Suprapubic skin (tissue), 4 donors: ENCODE results near the gene PHACTR4. TPM values are rescaled to one million over a fixed set of nuclear protein-coding genes. Genes with fewer than 3 reads are reported as not detected.
A peak's percentile ranks its signal among the peaks of the same experiment; 100 is the strongest.
"Not testable (repeated sequence)": the region's sequence is repeated elsewhere in the genome, so short reads cannot be mapped to it uniquely, and the experiment has no call there.

ENCODE experiments used
- DNase-seq, 2 donors: peaks; one replicate each; pipeline ENCODE4 v3.0.0-alpha.2; 2019; ENCODE audit warnings: low spot score in 2 of 2
- H3K27ac ChIP-seq: fragments of 200-600 bp; sonication (generic); one replicate; pipeline ENCODE4 v1.5.1; 2019
- H3K27me3 ChIP-seq: fragments of 200-600 bp; sonication (generic); one replicate; pipeline ENCODE4 v1.5.1; 2019
- H3K36me3 ChIP-seq: fragments of 200-600 bp; sonication (generic); one replicate; pipeline ENCODE4 v1.5.1; 2019
- H3K4me1 ChIP-seq: fragments of 200-600 bp; sonication (generic); one replicate; pipeline ENCODE4 v1.5.1; 2019
- H3K4me3 ChIP-seq: fragments of 200-600 bp; sonication (generic); one replicate; pipeline ENCODE4 v1.5.1; 2019; ENCODE audit warnings: mild to moderate bottlenecking
- H3K9me3 ChIP-seq: fragments of 200-600 bp; sonication (generic); one replicate; pipeline ENCODE4 v1.5.1; 2019
- EP300 ChIP-seq: sonication (generic); formaldehyde crosslinking; IDR thresholded peaks from one replicate; pipeline ENCODE4 v1.6.1; 2017; ENCODE audit warnings: antibody characterized with exemption
- POLR2A ChIP-seq, 2 donors: fragments of 450-650 bp; IDR thresholded peaks; one replicate each; pipeline ENCODE4 v1.6.1; 2017; ENCODE audit warnings: antibody characterized with exemption in 2 of 2, mild to moderate bottlenecking in 2 of 2, moderate library complexity in 2 of 2
- POLR2AphosphoS5 ChIP-seq, 3 donors: sonication (generic); formaldehyde crosslinking; IDR thresholded peaks; one replicate each; pipeline ENCODE4 v1.6.1; 2017; ENCODE audit warnings: antibody characterized with exemption in 3 of 3
- WGBS: methylation state at CpG from one replicate; pipeline ENCODE4 v1.1.5; 2018; 5-methylcytosine and 5-hydroxymethylcytosine counted together
- total RNA-seq, 4 donors: library from RNA; depleted of rRNA; stranded (reverse); fragments of >200 nt; gene quantifications; one replicate each; pipeline ENCODE4 v1.1.0, GENCODE V29; 2016
- TF ChIP-seq, protein P1 (sequence below), 2 donors: fragments of 200-600 bp in 1 of 2; fragments of 450-650 bp in 1 of 2; sonication (generic) in 1 of 2; IDR thresholded peaks; one replicate each; pipeline ENCODE4 v1.5.1; 2016 to 2019; ENCODE audit warnings: antibody characterized with exemption in 2 of 2, mild to moderate bottlenecking in 1 of 2, moderate library complexity in 1 of 2

Gene PHACTR4
- total RNA-seq, 4 donors from 2014 or later: 29.0 to 64.2 (median 47.5) TPM

DNA sequence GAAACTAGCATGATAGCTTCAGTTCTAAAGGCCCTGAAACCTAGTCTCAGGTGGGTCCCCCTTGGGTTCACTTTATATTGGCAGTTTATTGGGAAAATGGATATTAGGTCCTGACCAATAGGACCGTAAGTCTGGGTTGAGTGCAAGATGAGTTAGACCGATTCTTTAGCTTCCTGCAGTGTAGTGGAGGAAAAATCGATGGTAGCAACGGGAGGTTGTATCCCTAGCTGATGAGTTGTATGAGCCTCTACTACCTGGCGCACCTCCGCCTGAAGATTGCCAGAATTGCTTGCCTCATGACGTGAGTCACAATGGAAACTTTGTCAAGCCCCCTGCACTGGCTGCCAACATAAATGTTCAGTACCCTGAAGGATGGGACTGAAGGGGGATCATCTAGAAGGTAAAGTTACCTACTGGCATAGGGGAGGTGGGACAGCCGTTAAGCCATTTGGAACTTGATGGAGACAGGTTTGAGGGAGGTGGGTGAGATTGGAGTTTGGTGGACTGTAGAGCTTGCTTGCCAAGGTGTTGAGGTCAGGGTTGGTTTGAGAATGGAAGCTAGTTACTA lies 140.2 kb downstream of the PHACTR4 start:
- 64% methylated on average over 8 of the region's 8 CpGs for WGBS
- Histone ChIP-seq H3K4me3 (no peak overlapping the region), H3K36me3 (peaks cover 62% of the 10 kb centered on the region), H3K27me3 (no peaks in the 10 kb centered on the region), H3K9me3 (no peaks in the 10 kb centered on the region), H3K27ac (peak overlapping the region; percentile 26), H3K4me1 (peaks cover 51% of the 10 kb centered on the region)
- no peak for DNase-seq
- no peak for TF ChIP-seq POLR2AphosphoS5 (IDR thresholded peaks at IDR 0.05)
- TF ChIP-seq, protein P1, sequence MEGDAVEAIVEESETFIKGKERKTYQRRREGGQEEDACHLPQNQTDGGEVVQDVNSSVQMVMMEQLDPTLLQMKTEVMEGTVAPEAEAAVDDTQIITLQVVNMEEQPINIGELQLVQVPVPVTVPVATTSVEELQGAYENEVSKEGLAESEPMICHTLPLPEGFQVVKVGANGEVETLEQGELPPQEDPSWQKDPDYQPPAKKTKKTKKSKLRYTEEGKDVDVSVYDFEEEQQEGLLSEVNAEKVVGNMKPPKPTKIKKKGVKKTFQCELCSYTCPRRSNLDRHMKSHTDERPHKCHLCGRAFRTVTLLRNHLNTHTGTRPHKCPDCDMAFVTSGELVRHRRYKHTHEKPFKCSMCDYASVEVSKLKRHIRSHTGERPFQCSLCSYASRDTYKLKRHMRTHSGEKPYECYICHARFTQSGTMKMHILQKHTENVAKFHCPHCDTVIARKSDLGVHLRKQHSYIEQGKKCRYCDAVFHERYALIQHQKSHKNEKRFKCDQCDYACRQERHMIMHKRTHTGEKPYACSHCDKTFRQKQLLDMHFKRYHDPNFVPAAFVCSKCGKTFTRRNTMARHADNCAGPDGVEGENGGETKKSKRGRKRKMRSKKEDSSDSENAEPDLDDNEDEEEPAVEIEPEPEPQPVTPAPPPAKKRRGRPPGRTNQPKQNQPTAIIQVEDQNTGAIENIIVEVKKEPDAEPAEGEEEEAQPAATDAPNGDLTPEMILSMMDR (IDR thresholded peaks at IDR 0.05): no peak
- no peak for TF ChIP-seq POLR2A (IDR thresholded peaks at IDR 0.05)
- no peak for TF ChIP-seq EP300

DNA sequence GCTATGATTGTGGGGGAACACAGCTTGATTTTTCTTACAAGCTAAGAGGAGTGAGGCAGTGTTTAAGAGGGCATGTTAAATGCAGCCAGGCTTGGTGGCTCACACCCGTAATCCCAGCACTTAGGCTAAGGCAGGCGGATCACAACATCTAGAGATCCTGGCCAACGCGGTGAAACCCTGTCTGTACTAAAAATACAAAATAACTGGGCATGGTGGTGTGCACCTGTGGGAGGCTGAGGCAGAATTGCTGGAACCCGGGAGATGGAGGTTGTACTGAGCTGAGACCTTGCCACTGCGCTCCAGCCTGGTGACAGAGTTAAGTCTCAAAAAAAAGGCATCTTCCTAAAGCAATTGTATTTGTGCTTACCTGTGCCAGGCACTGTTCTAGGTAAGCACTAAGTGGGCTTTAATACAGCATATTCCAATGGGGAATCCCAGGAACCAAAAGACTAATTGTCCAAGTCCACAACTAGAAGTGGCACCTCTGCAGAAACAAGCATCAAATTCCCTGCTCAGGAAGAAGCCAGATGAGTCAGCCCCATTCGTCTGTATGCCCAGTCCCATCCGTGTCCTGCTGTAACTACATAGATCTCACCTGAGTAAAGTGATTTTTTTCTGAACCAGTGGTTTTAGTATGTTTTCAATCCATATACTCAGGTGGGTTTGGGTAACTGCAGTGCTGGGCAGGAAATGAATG lies 140.9 kb downstream of the PHACTR4 start:
- TF ChIP-seq POLR2A (IDR thresholded peaks at IDR 0.05) (no peak), POLR2AphosphoS5 (IDR thresholded peaks at IDR 0.05) (no peak), EP300 (no peak)
- TF ChIP-seq, protein P1 (IDR thresholded peaks at IDR 0.05): no peak
- H3K4me1 ChIP-seq: peaks cover 45% of the 10 kb centered on the region
- H3K27me3 ChIP-seq: no peaks in the 10 kb centered on the region
- H3K4me3 ChIP-seq: no peak overlapping the region
- H3K27ac ChIP-seq: no peak overlapping the region
- 69% methylated on average over 8 of the region's 8 CpGs for WGBS
- no peak for DNase-seq
- H3K36me3 ChIP-seq: peaks cover 69% of the 10 kb centered on the region
- no peaks in the 10 kb centered on the region for H3K9me3 ChIP-seq

DNA sequence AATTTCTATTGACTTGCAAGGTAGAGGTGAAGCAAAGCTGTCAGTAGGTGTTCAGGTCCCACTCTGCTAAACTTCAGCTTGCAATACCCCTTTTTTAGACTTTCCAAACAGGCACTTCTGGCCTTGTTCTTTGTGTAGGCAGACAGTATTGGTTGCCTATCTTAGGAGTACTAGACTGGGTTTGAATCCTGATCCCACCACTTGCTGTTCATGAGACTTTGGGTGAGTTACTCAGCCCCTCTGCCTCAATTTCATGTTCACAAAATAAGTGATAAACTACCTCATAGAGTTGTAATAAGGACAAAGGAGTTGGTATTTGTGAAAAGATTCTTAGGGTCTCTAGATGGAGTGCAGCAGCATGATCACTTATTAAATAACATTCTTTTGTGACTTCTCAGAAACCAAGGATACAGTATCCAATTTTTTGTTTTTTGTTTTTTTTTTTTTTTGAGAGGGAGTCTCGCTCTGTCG lies 141.5 kb downstream of the PHACTR4 start:
- TF ChIP-seq POLR2A (IDR thresholded peaks at IDR 0.05): no peak
- no peak for TF ChIP-seq POLR2AphosphoS5 (IDR thresholded peaks at IDR 0.05)
- TF ChIP-seq, protein P1 (IDR thresholded peaks at IDR 0.05): no peak
- TF ChIP-seq EP300: no peak
- WGBS: 91% methylated on average over 2 of the region's 2 CpGs
- H3K27me3 ChIP-seq: no peaks in the 10 kb centered on the region
- peaks cover 69% of the 10 kb centered on the region for H3K36me3 ChIP-seq
- peaks cover 45% of the 10 kb centered on the region for H3K4me1 ChIP-seq
- DNase-seq: no peak
- H3K27ac ChIP-seq: no peak overlapping the region
- no peaks in the 10 kb centered on the region for H3K9me3 ChIP-seq
- no peak overlapping the region for H3K4me3 ChIP-seq

DNA sequence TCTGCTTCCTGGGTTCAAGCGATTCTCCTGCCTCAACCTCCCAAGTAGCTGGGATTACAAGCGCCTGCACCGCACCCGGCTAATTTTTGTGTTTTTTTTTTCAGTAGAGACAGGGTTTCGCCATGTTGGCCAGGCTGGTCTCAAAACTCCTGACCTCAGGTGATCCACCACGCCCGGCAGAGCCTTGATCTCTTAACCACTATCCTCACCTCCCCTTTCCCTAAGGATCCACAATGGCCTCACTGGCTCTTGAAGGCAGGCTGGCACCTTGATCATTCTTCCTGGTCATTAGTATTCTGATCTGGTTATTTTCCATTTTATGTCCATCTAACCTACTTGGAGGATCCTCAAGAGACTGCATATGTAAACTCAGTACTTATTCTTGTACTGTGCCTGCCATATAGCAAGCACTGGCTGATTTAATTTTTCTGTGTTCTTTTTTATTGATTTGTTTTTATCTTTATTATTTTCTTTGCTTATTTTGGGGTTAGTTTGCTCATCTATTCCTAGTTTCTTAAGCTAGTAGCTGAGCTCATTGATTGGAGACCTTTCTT lies 142.6 kb downstream of the PHACTR4 start:
- peaks cover 69% of the 10 kb centered on the region for H3K36me3 ChIP-seq
- H3K4me1 ChIP-seq: peaks cover 39% of the 10 kb centered on the region
- WGBS: 88% methylated on average over 7 of the region's 7 CpGs
- DNase-seq: no peak
- H3K27me3 ChIP-seq: no peaks in the 10 kb centered on the region
- H3K27ac ChIP-seq: no peak overlapping the region
- TF ChIP-seq POLR2AphosphoS5 (IDR thresholded peaks at IDR 0.05) (no peak), POLR2A (IDR thresholded peaks at IDR 0.05) (no peak), EP300 (no peak)
- TF ChIP-seq, protein P1 (IDR thresholded peaks at IDR 0.05): no peak
- no peaks in the 10 kb centered on the region for H3K9me3 ChIP-seq
- H3K4me3 ChIP-seq: no peak overlapping the region

- WGBS: 88% methylated on average over 13 of the region's 13 CpGs
- not testable (repeated sequence) for H3K9me3 ChIP-seq, H3K4me3 ChIP-seq, H3K27me3 ChIP-seq, H3K27ac ChIP-seq, DNase-seq
- peaks cover 58% of the 10 kb centered on the region for H3K36me3 ChIP-seq
- H3K4me1 ChIP-seq: peaks cover 34% of the 10 kb centered on the region
Observed at GRCh38 chr1:28514445-28514933, 144.9 kb downstream of the PHACTR4 start.
